HG02884 (cell line): Measurements from ENCODE around the gene CCDC85A.
A peak's percentile ranks its signal among the peaks of the same experiment; 100 is the strongest.
"Not testable (repeated sequence)": the region's sequence is repeated elsewhere in the genome, so short reads cannot be mapped to it uniquely, and the experiment has no call there.

Experiments used
- ATAC-seq: cut with Tn5 transposase; IDR thresholded peaks from one replicate; pipeline ENCODE4 v1.9.1; 2021; ENCODE audit warnings: mild to moderate bottlenecking, moderate library complexity; ENCODE audit not compliant: unreplicated experiment

The CCDC85A gene

DNA sequence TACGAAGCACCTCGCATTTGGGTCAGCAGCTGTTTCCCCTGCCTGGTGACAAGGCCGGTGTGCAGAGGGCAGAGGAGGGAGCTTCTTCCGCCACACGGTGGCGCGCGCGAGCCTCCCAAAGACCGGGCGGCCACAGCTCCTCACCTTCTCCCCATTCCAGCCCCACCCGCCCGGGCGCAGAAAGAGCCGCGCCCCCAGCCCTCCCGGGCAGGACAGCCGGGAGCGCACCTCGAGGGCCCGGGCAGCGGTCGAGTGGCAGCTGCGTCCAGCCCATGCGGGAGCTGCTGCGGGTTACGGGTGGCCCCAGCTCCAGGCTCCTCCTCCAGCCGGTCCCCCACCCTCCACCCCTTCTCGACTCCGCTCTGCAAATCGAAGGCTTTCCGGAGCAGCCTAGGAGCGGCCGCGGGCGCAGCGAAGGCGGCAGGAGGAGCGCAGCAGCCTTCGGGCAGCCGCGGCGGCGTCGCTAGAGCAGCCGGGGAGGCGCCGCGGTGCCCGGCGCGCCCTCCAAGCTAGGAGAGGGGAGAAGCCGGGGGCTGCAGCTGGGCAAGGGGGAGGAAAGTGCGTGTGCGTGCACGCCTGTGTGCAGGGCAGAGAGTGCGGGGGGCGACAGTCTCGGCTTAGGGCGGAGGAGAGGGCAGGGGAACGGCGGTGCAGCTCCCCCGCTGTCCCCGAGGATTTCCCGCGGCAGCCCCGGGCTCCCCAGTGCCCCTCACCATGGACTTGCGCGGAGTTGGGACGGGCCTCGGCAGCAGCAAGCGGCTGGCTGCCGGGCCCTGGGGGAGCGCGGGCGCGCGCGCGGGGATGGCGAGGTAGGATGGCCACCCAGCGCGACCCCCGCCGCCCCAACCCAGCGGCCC lies at the start of gene CCDC85A:
Gene CCDC85A, plus strand, starts transcription at position 348 of the 857 bp plus-strand sequence. CDS start 635 bp downstream, outside the sequence.
- ATAC-seq = peak; percentile 96

DNA sequence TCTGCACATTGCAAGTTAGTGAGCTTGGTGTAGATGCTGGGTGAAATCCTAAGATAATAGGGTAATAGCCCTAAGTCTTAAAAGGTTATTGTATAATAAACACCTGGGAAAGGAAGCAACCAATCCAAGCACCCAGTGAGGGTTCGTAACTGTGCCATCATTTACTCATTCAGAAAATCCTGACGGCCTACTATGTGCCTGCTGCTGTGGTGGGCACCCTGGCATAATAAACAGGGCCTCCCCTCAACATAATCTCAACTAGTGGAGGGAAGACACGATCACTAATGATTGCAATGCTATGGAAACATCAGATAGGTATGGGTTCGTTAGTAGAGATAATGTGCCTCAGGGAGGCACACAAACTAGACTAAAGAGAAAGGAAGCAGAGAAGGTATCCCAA lies 48.9 kb upstream of the CCDC85A start:
- no peak for ATAC-seq

DNA sequence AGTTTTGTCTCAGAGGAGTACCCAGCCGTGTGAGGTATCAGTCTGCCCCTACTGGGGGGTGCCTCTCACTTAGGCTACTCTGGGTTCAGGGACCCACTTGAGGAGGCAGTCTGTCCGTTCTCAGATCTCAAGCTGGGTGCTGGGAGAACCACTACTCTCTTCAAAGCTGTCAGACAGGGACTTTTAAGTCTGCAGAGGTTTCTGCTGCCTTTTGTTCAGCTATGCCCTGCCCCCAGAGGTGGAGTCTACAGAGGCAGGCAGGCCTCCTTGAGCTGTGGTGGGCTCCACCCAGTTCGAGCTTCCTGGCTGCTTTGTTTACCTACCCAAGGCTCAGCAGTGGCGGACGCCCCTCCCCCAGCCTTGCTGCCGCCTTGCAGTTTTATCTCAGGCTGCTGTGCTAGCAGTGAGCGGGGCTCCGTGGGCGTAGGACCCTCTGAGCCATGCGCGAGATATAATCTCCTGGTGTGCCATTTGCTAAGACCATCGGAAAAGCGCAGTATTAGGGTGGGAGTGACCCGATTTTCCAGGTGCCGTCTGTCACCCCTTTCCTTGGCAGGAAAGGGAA lies 41.2 kb upstream of the CCDC85A start:
- not testable (repeated sequence) for ATAC-seq

DNA sequence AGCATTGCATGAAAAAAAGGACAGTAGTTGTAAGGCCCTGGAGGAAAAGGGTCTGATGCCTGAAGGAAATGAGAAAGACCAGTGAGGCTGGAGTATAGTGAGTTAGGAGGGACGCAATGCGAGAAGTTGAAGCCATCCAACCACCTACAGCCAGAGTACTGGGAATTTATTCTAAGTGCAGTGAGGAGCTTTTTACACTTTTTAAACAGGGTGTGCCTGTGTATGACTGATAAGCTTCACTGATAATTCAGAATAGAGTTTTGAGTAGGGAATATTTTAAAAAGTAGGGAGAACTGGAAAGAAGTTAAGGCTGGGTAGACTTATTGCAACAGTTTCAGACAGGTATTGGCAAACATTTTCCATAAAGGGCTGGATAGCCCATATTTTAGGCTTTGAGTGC lies 35.9 kb upstream of the CCDC85A start:
- ATAC-seq = no peak

DNA sequence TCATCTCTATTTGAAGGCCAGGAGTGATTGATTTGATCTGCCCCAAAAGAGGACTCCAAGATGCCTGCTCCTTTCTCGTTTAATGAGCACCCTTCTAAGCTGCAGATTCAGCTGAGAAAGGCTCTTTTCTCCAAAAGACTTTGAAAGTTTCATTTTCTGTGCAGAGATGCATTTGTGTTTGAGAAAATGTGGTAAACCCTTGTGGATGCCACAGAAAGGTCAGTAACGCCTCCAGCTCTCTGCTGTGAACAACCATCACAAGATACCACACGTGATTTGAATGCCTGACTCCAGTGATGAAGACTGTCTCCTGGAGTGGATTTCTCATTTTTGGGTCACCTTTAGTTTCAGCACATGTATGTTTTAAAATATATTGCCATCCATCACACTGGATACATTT lies 35.0 kb upstream of the CCDC85A start:
- no peak for ATAC-seq

DNA sequence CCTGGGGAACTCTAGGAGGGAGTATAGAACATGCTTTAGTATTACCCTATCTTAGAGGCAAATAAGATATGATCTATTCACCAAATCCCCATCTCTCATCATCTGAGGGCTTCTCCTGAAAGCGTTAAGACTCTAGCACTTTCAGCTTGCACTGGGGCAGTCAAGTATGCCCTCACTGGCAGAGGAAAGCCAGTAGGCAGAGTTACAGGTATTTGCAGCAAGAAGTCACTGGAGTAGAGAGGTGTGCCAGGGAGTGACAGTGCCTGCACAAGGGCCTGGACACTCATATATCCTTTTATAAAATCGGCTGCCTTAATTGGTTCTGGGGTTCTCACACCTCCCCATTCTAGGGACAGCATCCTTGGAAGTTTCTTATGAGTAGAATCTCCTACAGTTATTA lies 31.9 kb upstream of the CCDC85A start:
- ATAC-seq = no peak

DNA sequence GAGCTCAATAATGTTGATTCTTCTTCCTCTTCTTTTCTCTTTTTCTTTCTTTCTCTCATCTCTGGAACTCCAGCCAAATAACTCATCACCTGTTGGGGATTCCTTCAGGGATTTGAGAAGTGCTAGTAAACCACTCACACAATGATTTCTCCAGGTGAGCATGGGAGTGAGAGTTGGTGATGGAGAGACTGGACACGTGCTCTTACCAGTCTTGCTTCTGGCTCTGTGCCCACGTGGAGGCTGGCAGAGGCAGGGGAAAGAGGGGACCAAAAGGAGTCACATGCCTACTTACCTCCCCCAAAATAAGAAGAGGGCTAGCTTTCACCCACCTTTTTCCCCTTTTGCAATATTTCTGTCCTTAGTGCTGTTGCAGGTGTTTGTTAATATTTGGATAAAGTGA lies 28.6 kb upstream of the CCDC85A start:
- ATAC-seq = no peak

DNA sequence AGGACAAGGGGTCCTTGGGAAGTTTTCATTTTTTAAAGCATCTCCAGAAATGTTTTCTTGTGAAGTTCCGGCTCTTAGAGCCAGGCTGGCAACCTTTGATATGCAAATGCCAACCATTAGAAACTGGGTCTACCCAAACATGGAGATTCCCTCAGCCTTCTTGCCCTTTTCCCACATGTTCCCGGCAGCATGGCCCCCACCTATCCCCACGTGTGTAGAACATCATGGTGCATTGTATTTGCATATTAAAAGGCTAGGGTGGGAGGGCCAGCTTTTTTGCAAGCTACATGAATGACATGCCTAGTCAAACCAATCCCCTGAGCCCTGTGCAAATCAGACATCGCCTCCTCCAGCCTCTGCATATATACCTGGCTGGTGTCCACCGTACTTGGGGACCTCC lies 23.9 kb upstream of the CCDC85A start:
- not testable (repeated sequence) for ATAC-seq

DNA sequence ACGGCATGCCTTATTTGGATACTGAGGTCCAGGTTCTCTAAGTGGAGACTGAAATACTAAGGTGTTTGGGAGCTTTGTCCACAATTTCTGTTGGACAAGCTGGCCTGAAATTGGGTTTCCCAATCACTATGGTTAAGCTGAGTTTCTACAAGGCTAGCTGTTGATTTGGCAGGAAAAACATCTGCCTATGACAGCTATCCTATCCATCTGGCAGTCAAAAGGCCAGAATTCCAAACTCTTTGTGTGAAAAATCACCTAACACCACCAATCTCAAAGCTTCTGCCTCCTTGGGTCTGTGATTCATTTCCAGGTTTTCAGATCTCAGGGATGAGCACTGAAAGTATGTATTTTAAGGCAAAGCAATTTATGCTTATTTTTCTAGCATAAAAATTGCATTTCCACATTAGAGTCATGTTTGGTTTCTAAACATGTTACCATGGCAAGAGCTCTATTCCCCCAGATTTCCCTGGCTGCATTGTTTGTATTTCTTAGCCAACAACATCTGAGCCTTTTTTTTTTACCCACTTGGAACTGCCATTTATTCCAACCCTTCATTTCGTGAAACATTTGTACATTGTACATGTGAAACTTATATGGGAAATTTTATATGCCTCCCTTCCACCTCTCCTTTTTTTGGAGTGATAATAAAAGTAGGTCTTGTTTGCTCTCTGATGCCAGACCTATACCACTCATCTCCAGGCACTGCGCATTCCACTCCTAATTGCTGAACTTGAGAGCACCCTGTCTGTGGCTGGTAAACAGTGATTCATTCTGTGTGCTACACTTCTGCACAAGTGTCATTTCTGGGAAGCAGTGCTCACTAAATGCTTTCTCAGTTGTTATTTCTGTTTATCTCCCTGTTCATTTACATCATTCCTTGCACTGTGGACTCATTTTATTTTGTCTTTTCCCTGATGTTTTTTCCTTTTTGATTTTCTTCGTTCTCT lies 15.9 kb upstream of the CCDC85A start:
- no peak for ATAC-seq

DNA sequence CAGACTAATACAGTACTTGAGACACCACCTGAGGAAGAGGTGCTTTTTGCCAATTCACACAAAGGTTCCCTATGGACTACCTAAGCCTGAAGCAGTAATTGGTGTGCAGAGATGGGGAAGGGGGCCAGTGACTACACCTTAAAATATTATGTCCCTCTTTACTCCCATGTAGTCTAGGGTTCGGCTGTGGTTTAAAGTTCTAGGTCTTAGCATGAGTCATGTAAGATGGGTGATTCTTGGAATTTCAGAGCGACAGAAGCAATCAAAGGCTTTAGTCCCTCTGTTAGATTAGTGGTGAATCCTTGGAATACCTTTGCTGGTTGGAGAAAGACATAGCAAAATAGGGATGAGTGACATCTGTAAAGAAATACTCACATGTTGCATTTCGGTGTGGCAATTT lies 14.3 kb upstream of the CCDC85A start:
- ATAC-seq = no peak

DNA sequence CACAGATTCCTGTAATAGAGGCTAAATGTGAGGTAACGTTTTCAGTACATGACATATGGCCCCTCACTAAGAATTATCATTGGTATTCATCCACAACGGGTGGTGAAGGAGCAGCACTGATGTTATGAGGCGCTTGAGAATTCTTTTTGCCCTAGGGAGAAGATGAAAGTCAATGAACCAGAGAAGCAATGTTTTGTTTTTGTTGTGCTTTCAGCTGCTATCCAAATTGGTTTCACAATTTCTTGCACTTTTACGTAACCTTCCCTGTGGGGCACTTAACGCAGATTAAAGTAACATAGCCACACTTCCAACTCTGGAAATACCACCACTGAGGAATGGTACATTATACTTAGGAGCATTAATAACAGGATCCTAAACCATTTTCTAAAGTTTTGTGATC lies 13.3 kb upstream of the CCDC85A start:
- no peak for ATAC-seq

DNA sequence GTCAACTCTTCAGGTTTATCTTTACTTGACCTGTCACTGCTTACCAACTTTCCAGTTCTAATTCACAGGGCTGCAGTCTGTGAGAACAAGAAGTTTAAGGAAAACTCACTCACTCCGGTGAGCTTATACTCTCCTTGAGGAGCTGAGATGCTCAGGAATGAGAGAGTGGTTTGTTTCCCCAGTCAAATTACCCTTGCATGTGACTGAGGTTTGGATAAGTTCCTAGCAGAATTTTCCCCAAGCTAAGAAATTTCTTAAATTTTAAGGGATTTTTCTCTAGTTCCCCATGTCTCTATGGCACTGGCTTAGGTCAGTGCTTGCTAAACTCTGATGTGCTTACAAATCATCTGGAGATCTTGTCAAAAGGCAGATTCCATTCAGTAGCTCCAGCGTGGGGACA lies 12.8 kb upstream of the CCDC85A start:
- no peak for ATAC-seq

DNA sequence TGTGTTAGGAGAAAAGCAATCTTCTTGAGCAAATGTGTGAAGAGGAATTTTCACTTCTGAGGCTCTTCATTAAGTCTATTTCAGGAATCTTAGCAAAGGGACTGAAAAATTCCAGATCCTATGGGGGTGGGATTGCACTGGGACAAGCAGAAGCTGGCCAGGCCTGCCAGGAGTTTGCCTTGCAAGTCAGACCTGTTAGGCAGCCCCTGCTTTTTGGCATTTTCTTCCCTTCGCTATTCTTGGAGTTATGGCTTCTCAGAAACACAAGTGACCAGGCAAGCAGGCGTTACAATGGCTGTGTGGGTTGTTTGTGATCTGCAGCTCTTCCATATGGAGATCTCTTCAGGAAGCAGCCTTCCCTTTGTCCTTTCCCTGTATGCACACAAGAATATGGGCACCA lies 8.0 kb upstream of the CCDC85A start:
- no peak for ATAC-seq

DNA sequence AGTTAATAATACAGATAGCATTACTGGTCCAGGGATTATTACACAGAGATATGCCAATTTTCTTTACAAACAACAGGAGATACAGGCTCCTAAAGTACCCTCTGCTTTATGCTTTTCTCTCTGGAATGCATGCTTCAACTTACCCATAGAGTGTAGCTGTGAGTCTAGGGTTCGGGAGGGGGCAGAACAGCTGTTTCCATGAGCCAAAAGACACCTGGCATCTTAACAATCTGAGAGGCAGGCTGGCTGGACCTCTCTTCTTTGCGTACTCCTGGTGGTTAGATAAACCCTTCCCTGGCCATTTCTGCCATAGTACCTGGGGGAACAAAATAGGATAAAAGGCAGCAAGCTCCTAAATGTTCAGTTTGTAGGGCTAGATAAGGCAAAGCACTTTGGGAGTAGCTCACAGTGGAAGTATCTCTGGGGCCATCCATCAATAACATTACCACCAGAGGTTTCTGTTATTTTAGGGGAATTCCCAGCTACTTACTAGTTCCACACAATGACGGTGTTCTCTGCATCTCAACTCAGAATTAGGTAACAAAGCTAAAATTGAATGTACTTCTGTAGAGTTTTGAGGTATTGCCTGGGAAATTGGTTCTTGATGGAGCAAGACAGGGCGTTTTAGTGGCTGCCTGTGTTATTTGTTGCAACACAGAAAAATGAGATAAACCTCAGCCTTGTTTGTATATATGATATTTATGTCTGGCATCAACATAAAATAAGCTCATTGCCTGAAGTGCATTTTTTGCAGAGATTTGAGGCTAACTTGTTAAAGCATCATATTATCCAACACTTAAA lies 6.2 kb upstream of the CCDC85A start:
- ATAC-seq = peak; percentile 94

DNA sequence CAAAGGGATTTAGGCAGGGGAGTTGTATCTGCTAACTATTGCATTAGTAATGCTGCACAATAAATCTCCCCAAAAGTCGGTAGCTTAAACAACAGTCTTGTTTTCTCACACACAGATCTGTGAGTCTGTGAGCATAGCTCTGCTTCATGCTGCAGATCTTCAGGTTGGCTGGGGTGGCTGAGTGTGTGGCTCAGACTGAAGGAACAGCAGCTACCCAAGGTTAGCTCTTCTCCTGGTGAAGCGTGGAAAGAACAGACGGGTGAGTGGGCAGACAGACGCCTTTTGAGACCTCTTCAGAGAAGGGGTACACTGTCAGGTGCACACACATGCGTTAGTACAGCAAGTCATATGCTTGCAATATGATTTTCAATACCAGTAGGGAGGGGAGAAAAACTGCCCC lies 3.9 kb upstream of the CCDC85A start:
- no peak for ATAC-seq

DNA sequence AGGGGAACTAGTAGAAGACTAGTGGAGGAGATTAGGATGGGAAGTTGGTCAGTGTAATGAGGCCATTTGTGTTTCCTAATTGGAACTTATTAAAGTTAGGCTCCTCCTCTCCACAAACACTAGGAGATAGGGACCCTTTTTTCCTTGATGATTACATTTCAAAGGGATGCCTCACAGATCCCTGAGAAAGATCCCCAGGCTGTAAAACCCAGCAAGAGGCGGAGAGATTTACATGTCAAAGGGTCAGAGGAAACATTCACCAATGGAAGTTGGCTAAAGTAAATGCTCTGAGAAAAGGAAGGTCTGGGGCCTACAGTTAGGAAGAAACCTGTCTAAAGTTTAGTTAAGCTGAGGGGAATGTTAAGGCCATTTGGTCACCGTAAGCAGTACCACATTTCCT lies 1.4 kb upstream of the CCDC85A start:
- no peak for ATAC-seq

DNA sequence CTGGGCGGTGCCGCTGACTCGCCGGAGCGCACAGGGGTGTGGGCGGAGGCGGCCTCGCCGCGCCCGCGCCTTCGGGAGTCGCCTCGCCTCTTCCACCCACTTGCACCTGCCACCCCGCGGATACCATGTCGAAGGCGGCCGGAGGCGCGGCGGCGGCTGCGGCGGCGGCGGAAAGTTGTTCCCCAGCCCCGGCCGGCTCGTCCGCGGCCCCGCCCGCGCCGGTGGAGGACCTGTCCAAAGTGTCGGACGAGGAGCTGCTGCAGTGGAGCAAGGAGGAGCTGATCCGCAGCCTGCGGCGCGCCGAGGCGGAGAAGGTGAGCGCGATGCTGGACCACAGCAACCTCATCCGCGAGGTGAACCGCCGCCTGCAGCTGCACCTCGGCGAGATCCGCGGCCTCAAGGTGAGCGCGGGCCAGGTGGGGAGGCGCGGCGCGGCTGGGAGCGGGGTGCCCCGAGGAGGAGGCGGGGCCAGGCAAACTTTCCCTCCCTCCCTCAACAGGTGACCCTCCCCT lies 766 bp downstream of the CCDC85A start:
- ATAC-seq = peak; percentile 9

DNA sequence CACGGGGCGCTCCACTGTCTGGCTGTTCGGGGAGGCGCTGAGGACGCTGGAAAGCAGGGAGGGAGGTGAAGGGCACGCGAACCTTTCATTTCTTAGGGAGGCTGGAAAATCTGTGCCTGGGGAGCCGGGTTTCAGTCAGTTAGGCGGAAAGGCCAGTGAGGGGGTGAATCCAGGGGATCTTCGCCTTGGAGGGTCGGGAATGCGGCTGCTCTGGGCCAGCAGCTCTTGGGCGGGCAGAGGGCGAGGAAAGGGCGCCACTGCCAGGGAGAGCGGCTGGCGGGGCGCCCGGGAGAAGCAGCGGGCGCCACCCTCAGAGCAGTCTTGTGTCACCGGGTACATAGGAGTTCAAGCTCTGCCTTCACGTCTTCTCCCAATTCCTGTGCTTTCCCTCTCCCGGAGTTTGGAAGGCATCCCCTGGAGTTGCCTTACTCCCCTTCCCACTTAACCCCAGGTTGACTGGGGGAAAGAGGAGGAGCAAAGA lies 1.4 kb downstream of the CCDC85A start:
- ATAC-seq = no peak

DNA sequence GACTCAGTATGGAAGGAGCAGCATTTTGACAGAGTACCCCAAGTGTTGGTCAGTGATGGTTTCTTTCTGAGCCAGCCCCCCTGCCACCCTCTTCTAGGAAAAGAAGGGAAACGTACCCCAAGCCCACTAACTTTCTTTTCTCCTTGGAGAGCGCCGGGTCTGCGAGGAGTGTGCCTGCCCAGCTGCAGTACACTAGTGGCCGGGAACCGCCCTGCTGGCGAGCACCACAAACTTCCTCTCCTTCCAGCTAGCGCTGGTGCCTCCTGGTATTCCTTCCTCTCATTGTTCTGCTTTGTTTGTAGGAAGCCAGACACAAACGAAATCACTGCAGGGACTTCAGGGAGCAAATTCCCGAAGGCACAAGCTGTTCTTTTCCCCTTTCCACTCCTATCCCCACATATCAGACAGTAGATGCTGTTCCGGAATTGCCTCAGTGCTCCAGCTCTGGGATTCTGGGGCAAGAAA lies 1.8 kb downstream of the CCDC85A start:
- ATAC-seq = no peak

DNA sequence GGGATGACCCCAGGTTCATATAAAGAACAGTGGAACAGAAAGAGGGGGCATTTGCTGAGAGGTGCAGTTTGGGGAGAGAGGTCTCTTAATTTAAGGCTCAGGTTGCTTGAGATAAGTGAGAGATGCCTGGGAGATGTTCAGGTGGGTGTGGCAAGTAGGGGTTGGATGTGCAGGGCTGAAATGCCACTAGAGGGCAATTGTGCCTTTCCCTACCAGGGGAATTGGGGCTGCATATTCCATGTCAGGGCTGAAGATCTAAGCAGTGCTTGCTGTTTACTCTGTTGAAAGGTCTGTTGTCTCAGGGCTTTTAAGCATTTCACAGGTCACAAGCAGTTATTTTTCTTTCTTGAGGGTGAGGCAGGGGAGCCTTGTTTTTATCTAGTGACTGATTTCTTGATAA lies 7.8 kb downstream of the CCDC85A start:
- no peak for ATAC-seq
